WTC11 (cell line): ENCODE results near the gene ZNF33A.

Experiments used
- ATF1 ChIP-seq: sonication (generic); formaldehyde crosslinking; IDR thresholded peaks from 2 replicates; pipeline ENCODE4 v1.8.1; 2023; ENCODE audit warnings: mild to moderate bottlenecking, moderate library complexity, missing genetic modification reagents
- CTCF ChIP-seq: fragments of 200-600 bp; IDR thresholded peaks from 2 replicates; pipeline ENCODE4 v1.8.0; 2022; ENCODE audit warnings: antibody characterized with exemption
- GABPB1 ChIP-seq: sonication (generic); formaldehyde crosslinking; IDR thresholded peaks from 2 replicates; pipeline ENCODE4 v1.8.1; 2023; ENCODE audit warnings: mild to moderate bottlenecking, missing genetic modification reagents
- HMGXB4 ChIP-seq: sonication (generic); formaldehyde crosslinking; IDR thresholded peaks from 2 replicates; pipeline ENCODE4 v1.8.1; 2023; ENCODE audit warnings: mild to moderate bottlenecking, moderate library complexity, missing genetic modification reagents
- MAX ChIP-seq: sonication (generic); formaldehyde crosslinking; IDR thresholded peaks from 2 replicates; pipeline ENCODE4 v1.8.0; 2022; ENCODE audit warnings: mild to moderate bottlenecking, missing genetic modification reagents
- NFYB ChIP-seq: sonication (generic); formaldehyde crosslinking; conservative IDR thresholded peaks from 2 replicates; pipeline ENCODE4 v1.8.0; 2022; ENCODE audit warnings: low read depth, missing genetic modification reagents
- NR1H2 ChIP-seq: sonication (generic); formaldehyde crosslinking; IDR thresholded peaks from 2 replicates; pipeline ENCODE4 v1.9.0; 2021; ENCODE audit warnings: mild to moderate bottlenecking, moderate library complexity, missing genetic modification reagents
- SMAD4 ChIP-seq: sonication (generic); formaldehyde crosslinking; IDR thresholded peaks from 2 replicates; pipeline ENCODE4 v1.8.0; 2022; ENCODE audit warnings: mild to moderate bottlenecking, missing genetic modification reagents
- SP1 ChIP-seq: sonication (generic); formaldehyde crosslinking; conservative IDR thresholded peaks from 2 replicates; pipeline ENCODE4 v1.8.1; 2022; ENCODE audit warnings: missing genetic modification reagents
- TEAD1 ChIP-seq: sonication (generic); formaldehyde crosslinking; IDR thresholded peaks from 2 replicates; pipeline ENCODE4 v1.8.0; 2022; ENCODE audit warnings: mild to moderate bottlenecking, missing genetic modification reagents
- TEAD4 ChIP-seq: sonication (generic); formaldehyde crosslinking; IDR thresholded peaks from 2 replicates; pipeline ENCODE4 v1.8.0; 2022; ENCODE audit warnings: mild to moderate bottlenecking, missing genetic modification reagents
- ZNF232 ChIP-seq: sonication (generic); formaldehyde crosslinking; IDR thresholded peaks from 2 replicates; pipeline ENCODE4 v1.8.0; 2022; ENCODE audit warnings: mild to moderate bottlenecking, missing genetic modification reagents
- ZNF317 ChIP-seq: sonication (generic); formaldehyde crosslinking; IDR thresholded peaks from 2 replicates; pipeline ENCODE4 v1.8.1; 2023; ENCODE audit warnings: low read depth, mild to moderate bottlenecking, moderate library complexity, missing genetic modification reagents, borderline replicate concordance
- ZNF512 ChIP-seq: sonication (generic); formaldehyde crosslinking; IDR thresholded peaks from 2 replicates; pipeline ENCODE4 v1.8.1; 2022; ENCODE audit warnings: missing genetic modification reagents, borderline replicate concordance

- no peak for TF ChIP-seq GABPB1 (CRISPR knock-in tag)
- TF ChIP-seq MAX, result no peak
- TF ChIP-seq TEAD1 (CRISPR knock-in tag), result no peak
- no peak for TF ChIP-seq CTCF
- no peak for TF ChIP-seq ZNF512 (CRISPR knock-in tag)
- TF ChIP-seq NR1H2 (CRISPR knock-in tag), result no peak
- no peak for TF ChIP-seq HMGXB4
- TF ChIP-seq ZNF317, result no peak
- no peak for TF ChIP-seq SP1 (CRISPR knock-in tag)
- no peak for TF ChIP-seq TEAD4 (CRISPR knock-in tag)
- no peak for TF ChIP-seq NFYB (CRISPR knock-in tag)
- no peak for TF ChIP-seq ATF1 (CRISPR knock-in tag)
- no peak for TF ChIP-seq SMAD4 (CRISPR knock-in tag)
- no peak for TF ChIP-seq ZNF232 (CRISPR knock-in tag)
Measured at GRCh38 chr10:38050212-38050611, 39.7 kb downstream of the ZNF33A start.
